ENCODE data around the gene AP5S1.

Gene AP5S1

DNA sequence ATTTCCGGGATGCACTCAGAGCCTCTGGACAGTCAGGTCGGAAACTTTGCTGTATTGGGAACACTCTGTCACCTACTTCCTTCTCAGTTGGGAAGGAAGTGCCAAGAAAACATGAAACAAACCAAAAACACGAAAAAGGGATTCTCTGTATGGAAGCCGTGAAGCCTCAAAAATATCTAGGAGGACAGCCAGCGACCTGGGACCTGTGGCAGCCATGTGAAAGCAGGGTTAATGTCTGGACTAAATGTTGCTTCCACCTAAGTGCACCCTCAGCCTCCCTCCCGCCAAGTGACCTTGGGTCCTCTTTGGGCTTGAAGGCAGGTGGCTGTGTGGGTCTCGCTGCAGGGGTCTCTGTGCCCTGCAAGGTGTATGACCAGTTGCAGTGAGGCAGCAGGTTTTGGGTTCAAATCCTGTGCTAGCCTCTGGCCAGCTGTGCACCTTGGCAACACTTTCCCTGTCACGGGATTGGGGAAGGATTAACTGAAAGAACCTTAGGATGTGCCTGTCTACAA is 27.1 kb downstream of the AP5S1 start:
- DNase-seq, result no peak

DNA sequence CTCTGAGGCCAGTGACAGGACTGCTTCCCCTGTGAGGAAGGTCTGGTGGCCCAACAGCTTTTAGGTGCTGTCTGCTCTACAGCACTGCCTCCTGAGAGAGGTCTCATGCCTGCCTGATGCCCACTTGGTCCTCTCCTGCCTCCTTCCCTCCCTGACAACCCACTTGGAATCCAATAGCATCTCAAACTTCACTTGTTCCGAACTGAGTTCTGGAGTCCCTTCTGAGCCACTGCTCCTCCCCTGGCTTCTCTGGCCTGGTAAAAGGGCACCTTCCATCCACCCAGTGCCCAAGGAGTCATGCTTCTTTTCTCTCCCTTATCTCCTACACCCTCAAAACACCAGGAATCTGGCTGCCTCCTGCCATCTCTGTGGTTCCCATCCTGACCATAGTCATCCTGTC is 28.2 kb downstream of the AP5S1 start:
- no peak for DNase-seq

DNA sequence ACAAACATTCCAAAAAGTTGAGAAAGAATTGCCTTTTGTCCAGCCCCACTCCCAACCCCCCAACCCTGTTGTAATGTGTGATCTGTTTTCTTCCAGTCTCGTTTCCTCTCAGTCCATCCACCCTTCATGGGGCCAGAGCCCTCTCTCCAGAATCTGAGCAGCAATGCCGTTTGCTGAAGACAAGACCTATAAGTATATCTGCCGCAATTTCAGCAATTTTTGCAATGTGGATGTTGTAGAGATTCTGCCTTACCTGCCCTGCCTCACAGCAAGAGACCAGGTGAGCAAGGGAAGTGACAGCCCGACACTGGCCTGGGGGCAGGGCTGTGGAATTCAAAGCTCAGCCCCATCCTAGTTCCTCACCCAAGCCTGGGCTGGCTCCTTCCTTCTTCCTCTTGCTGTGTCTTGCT is 34.1 kb downstream of the AP5S1 start:
- no peak for DNase-seq

DNA sequence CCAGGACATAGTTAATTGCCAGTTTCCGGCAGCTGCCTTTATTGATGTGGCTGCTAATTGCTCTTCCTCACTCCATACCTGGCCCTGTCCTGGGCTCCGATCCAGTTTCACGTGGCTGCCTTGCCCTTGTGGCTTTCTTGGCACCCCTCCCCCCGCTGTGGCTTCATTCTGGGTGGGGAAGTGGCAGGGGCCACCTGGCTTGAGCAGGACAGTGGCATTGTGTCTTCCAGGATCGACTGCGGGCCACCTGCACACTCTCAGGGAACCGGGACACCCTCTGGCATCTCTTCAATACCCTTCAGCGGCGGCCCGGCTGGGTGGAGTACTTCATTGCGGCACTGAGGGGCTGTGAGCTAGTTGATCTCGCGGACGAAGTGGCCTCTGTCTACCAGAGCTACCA is 37.1 kb downstream of the AP5S1 start:
- DNase-seq, result no peak

DNA sequence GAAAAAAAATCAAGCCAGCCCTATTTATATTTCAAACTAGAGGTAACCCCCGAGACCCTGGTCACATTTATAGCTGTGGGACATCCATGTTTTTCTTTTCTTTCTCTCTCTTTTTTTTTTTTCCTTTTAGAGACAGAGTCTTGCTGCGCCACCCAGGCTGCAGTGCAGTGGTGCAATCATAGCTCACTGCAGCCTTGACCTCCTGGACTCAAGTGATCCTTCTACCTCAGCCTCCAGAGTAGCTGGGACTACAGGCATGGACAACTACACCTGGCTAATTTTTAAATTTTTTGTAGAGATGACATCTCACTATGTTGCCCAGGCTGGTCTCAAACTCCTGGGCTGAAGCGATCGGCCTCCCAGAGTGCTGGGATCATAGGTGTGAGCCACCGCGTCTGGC is 38.3 kb downstream of the AP5S1 start:
- DNase-seq, result no peak

DNA sequence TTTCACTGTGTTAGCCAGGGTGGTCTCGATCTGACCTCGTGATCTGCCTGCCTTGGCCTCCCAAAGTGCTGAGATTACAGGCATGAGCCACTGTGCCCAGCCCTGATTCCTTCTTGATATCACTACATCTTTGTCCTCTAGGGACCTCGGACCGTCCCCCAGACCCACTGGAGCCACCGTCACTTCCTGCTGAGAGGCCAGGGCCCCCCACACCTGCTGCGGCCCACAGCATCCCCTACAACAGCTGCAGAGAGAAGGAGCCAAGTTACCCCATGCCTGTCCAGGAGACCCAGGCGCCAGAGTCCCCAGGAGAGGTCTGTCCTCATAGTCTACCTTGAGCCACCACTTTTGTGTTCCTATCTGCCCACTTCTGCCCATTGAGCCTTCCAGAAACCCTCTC is 40.8 kb downstream of the AP5S1 start:
- DNase-seq, result no peak

DNA sequence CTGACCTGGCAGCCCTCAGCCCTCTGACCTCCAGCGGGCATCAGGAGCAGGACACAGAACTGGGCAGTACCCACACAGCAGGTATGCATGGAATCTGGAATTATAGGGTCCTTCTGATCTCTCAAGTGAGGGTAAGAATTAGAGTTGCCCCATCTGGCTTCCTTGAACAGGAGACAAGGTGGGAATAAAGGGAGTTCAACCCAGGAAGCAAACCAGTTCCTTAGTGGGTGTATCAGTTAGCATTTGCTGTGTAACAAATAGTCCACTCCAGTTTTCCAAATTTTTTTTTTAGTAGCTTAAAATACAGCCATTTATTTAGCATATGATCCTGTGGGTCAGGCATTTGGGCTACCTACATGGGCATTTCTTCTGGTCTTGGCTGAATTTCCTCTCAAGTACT is 42.0 kb downstream of the AP5S1 start:
- no peak for DNase-seq

DNA sequence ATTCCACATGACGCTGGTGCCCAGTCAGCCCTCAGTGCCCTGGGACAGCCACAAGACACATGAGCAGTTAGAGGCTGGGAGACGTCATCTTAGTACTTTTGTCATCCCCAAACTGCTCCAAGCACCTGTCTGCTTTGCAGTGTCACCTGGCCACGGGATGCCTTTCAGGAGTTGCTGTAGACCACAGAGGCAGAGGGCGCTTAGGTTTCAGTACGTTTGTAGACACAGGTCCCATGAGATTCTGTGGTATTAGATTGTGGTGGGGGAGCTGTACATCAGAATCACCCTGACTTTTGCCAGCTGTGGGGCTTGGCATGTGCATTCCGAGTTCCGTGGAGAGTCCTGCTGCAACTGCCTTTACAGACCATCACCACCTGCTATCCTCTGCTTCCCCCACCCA is 43.0 kb downstream of the AP5S1 start:
- no peak for DNase-seq

DNA sequence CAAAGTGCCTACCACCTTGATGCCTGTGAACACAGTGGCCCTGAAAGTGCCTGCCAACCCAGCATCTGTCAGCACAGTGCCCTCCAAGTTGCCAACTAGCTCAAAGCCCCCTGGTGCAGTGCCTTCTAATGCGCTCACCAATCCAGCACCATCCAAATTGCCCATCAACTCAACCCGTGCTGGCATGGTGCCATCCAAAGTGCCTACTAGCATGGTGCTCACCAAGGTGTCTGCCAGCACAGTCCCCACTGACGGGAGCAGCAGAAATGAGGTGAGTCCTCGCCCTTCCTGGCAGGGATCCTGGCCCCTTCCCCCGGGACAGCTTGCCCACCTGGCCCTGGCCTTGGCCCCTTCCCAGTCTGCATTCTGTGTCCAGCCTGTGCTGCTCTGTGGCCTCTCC is 44.2 kb downstream of the AP5S1 start:
- DNase-seq, result no peak

DNA sequence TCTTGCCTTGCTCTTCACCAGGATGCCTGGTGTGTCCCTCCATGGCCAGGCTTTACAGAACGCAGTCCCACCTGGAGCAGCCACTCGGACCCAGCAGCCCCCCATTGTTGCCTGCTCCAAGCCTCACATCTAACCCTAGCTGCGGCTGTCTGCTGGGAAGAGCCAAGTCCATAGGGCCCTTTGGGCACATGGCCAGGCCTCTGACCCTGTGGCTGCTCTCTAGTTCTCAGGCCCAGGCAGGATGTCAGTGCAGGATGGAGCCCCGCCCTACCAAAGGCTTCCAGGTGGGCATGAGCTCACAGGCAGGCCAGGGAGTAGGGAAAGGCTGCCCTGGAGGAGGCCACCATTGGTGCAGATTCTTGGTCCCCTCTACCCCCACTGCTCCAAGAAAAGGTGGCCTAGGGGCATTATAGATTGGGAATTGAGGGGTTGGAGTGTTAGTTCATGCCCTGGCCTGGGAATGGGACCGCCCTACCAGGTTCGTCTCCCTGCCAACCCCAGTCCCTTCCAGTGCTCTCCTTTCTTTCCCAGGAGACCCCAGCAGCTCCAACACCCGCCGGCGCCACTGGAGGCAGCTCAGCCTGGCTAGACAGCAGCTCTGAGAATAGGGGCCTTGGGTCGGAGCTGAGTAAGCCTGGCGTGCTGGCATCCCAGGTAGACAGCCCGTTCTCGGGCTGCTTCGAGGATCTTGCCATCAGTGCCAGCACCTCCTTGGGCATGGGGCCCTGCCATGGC is 45.0 kb downstream of the AP5S1 start:
- DNase-seq, result no peak

DNA sequence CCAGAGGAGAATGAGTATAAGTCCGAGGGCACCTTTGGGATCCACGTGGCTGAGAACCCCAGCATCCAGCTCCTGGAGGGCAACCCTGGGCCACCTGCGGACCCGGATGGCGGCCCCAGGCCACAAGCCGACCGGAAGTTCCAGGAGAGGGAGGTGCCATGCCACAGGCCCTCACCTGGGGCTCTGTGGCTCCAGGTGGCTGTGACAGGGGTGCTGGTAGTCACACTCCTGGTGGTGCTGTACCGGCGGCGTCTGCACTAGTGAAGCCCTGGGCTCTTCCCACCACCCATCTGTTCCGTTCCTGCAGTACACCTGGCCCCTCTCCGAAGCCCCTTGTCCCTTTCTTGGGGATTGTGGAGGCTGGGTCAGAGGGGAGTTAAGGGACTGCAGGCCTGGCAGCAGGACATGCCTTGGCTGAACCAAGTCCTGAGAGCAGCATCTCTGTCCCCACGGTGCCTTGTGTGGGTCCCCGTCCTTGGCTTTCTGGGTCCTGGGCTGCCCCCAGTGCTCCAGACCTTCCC is 45.6 kb downstream of the AP5S1 start:
- no peak for DNase-seq

DNA sequence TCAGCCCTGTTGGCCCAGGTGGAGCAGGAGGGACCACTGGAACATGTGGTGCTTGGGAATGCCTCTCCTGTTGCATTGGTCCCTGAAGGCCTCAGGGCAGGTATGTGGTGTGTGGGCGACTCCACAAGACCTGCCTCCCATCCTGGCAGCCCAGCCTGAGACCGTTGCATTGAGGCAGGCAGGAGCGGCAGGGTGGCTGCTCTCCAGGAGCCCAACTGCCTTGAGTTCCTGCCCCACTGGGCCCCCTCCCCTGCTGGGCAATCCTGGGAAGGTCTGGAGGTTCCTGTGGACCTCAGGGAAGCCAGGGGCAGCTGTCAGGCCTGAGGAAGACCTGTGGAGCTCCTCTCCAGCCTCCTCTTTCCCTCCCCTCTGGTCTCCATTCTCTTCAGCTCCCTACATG is 46.1 kb downstream of the AP5S1 start:
- DNase-seq, result no peak

DNA sequence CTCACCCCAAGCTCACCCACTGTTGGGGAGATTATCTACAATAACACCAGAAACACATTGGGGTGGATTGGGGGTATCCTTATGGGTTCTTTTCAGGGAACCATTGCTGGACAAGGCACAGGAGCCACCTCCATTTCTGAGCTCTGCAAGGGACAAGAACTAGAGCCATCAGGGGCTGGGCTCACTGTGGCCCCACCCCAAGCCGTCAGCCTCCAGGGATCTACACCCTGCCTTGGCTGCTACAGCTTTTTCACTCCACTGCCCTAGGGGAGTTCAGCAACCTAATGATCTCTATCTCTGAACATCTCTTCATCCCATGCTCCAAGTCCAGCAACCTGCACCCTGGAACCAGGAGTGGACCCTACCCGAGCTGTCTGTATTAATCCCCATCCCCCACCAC is 47.5 kb downstream of the AP5S1 start:
- DNase-seq, result no peak

DNA sequence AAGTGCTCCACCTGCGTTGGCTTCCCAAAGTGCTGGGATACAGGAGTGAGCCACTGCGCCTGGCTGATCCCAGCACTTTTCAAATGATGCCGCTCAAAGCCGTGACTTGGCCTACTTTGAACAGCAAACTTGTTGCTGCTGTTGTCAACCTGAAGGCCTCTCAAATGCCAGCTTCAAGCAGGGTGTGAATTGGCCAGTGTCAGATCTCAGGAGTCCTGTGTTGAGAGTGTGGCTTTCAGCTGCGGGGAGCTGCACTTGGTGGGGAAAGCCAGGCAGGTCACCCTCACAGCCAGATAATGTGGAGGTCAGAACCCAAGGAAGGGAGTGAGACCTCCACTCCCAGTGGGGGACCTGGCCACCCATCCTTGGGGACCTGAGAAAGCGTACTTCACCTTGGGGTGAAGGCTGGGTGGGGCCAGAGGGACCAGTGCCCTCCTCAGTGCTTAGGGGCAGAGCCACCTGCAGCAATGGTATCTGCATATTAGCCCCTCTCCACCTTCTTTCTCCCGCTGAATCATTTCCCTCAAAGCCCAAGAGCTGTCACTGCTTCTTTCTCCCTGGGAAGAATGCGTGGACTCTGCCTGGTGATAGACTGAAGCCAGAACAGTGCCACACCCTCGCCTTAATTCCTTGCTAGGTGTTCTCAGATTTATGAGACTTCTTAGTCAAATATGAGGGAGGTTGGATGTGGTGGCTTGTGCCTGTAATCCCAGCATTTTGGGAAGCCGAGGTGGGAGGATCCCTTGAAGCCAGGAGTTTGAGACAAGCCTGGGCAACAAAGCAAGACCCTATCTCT is 49.7 kb downstream of the AP5S1 start:
- DNase-seq, result no peak

DNA sequence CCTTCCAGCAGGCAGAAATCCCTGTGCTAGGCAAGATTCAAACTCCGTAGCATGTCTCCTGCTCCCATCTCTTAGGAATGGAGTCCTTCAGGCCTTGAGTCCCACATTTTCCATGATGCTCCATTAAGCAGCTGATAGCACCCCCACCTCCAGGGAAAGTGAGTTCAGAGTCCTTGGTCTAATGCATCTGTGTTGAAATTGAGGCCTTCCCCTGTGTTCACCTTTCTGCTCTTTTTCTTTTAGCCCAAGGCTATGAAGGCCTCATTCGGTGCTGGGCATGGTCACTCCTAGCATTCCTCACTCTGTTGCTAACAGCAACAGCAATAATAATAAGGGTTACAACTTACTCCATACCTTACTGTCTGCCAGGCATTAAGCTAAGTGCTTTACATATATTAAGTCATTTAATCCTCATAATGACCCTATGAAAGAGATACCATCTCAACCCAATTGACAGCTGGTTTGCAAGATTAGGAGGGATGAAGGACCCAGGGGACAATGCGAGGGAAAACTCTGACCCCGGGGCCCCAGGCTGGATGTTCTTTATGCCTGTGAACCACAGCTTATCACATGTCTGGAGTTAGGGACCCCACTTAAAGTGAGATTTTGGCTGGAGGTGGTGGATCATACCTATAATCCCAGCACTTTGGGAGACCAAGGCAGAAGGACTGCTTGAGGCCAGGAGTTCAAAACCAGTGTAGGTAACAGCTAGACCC is 51.4 kb downstream of the AP5S1 start:
- peak; percentile 99 for DNase-seq

DNA sequence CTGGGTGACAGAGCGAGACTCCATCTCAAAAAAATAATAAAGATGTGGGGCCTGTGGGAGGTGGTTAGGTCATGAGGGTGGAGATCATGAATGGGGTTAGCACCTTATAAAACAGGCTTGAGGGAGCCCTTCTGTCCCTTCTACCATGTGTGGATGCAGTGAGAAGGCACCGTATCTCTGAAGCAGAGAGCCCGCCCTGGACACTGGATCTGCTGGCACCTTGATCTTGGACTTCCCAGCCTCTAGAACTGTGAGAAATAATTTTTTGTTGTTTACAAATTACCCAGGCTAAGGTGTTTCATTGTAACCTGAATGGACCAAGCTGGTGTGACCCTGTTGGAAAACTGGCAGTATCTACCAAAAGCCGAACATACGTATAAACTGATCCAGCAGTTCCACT is 53.2 kb downstream of the AP5S1 start:
- DNase-seq, result no peak

DNA sequence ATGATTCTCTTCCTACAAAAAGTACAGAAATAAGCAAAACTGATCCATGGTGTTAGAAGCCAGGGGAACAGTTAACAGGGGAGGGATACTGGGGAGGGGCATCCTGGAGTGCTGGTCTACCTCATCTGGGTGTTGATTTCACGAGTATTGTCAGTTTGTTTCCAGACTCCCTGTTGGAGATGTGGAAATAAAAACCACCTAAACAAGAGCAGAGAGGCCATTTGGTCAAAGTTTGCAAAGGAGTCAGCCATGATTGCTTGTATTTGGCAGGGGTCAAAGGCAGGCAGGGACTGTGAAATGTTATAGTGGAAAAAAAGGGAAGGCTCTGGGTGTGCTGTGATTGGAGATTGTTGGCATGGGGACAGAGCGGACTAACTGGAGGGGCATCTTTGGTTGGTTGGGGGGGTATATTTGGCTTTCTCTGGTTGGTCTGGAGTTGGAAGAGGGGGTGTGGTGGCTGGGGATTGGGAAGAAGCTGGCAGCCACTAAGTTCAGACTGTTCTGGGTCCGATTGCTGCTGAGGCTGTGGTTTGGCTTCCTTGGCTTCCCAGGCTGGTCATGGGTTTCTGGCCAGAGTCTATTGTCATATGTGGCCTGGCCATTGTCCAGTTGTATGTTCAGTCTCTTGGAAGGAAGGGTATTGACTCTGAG is 54.0 kb downstream of the AP5S1 start:
- no peak for DNase-seq

DNA sequence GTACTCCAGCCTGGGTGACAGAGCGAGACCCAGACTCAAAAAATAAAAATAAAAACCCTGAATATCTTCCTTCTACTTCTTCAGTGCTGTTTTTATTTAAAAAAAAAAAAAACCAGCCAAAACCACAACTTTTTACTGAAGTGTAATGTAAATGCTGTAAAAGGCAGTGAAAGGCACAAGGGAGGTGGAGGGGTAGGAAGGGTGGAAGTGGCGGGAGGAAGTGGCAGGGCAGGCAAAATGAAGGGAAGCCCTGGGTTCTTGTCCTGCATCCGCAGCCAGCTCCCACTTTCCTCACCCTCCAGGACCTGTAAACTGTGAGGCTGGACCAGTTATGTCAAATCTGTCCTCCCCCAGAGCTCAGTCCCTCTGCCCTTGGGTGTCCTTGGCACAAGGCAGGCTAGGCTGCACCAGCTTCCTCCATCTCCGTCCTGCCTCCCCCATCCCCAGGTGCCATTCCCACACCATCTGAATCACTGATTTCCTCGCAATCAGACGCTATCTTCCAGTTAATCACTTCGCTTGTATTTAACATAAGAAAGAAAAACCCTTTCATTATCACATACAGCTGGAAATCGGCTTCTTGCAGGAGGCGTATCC is 55.1 kb downstream of the AP5S1 start:
- no peak for DNase-seq

DNA sequence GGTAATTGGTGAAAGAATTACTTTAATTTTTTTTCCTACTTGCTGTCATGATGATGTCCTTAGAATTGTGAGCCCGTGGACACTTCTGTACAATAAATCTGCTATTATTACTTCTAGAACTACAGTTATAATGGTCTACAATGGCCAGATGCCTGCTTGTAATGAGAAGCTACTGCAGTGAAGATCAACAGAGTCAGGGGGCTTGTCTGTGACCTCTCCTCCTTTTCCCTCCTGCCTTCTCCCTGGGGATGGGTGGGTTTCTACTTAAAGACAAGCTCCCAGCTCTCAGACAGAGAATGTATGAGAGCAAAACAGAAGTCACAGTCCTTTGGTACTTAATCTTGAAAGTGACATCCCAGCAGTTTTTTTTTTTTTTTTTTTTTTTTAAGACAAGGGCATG is 55.7 kb downstream of the AP5S1 start:
- DNase-seq, result no peak

DNA sequence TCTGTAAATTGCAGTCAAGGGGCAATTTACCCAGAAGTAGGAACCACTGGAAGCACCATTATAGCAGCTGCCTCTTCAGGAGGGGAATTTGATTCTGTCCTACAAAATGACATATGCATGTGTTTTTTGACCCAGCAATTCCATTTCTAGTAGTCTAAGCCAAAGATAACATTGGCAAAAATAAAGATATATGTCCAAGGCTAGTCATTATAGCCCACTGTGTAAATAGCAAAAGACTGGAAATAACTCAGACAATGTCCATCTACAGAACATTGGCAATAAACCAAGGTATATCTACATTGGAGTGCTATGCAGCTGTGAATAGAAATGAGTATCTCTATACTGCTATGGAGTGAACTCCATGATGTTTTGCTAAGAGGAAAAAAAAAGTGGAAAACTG is 56.3 kb downstream of the AP5S1 start:
- no peak for DNase-seq
